CD4-positive, CD25-positive, alpha-beta regulatory T cell (primary cell): ENCODE measurements around the gene PPP6R2. TPM values are rescaled to one million over a fixed set of nuclear protein-coding genes. Genes with fewer than 3 reads are reported as not detected.

ENCODE experiments used
- ATAC-seq, 2 donors: fragments of 150-1000 bp; cut with Tn5 transposase; one replicate each; pipeline ENCODE4 v1.10.0; 2021; ENCODE audit warnings: low read depth in 2 of 2, moderate number of reproducible peaks in 2 of 2, moderate library complexity in 1 of 2
- DNase-seq, 3 donors: peaks; one replicate each; pipeline versions ENCODE4 v3.0.0 to v3.0.0-alpha.2; 2012 to 2022; ENCODE audit warnings: mixed read lengths in 1 of 3
- H3K27ac ChIP-seq: one replicate; pipeline ENCODE4 v1.7.0; 2013; ENCODE audit warnings: mild to moderate bottlenecking, low read length; ENCODE audit not compliant: insufficient read depth, poor library complexity, severe bottlenecking
- H3K27me3 ChIP-seq: one replicate; pipeline ENCODE4 v1.7.0; 2013; ENCODE audit warnings: low read length; ENCODE audit not compliant: control insufficient read depth, insufficient read depth
- H3K36me3 ChIP-seq: one replicate; pipeline ENCODE4 v1.7.0; 2013; ENCODE audit warnings: mild to moderate bottlenecking, low read length, moderate library complexity; ENCODE audit not compliant: control insufficient read depth, insufficient read depth
- H3K4me1 ChIP-seq: 2 replicates; pipeline ENCODE4 v1.7.0; 2013; ENCODE audit warnings: mild to moderate bottlenecking, low read length; ENCODE audit not compliant: insufficient read depth, control insufficient read depth, poor library complexity, severe bottlenecking
- H3K4me3 ChIP-seq: one replicate; pipeline ENCODE4 v1.7.0; 2013; ENCODE audit warnings: low read depth, mild to moderate bottlenecking, low read length, moderate library complexity
- H3K9me3 ChIP-seq, 2 experiments: 1 replicate in 1 of 2; 2 replicates in 1 of 2; pipeline ENCODE4 v1.7.0; 2013; ENCODE audit warnings: low read length in 2 of 2, mild to moderate bottlenecking in 1 of 2, moderate library complexity in 1 of 2; ENCODE audit not compliant: control insufficient read depth in 2 of 2
- H3K27ac Mint-ChIP-seq, 3 donors: one replicate each; pipeline ENCODE4 v1.8.0; 2020 to 2022; ENCODE audit warnings: mild to moderate bottlenecking in 3 of 3, mixed read lengths in 3 of 3, moderate library complexity in 2 of 3
- H3K27me3 Mint-ChIP-seq: one replicate; pipeline ENCODE4 v1.8.0; 2022; ENCODE audit warnings: mild to moderate bottlenecking, mixed read lengths
- H3K36me3 Mint-ChIP-seq: one replicate; pipeline ENCODE4 v1.8.0; 2020; ENCODE audit warnings: mixed read lengths
- H3K4me1 Mint-ChIP-seq, 4 donors: one replicate each; pipeline ENCODE4 v1.8.0; 2020 to 2022; ENCODE audit warnings: mixed read lengths in 4 of 4, mild to moderate bottlenecking in 1 of 4
- H3K4me3 Mint-ChIP-seq, 4 donors: one replicate each; pipeline ENCODE4 v1.8.0; 2020 to 2022; ENCODE audit warnings: mild to moderate bottlenecking in 4 of 4, mixed read lengths in 4 of 4, moderate library complexity in 3 of 4
- H3K9me3 Mint-ChIP-seq, 7 donors: one replicate each; pipeline ENCODE4 v1.8.0; 2020 to 2022; ENCODE audit warnings: mixed read lengths in 7 of 7, mild to moderate bottlenecking in 3 of 7, moderate library complexity in 2 of 7
- polyA plus RNA-seq, 4 donors: library from polyadenylated mRNA; unstranded; fragments of 300-500 nt; fragmentation: Illumina TruSeq; gene quantifications; one replicate each; pipeline ENCODE4 v1.2.3, GENCODE V29; 2021
- total RNA-seq: library from RNA; stranded (reverse); gene quantifications from one replicate; pipeline ENCODE4 v1.2.3, GENCODE V29; 2022

The PPP6R2 gene
- total and polyA plus RNA-seq, 5 donors from 2014 or later, result 15.9 to 85.7 (median 17.6) TPM

DNA sequence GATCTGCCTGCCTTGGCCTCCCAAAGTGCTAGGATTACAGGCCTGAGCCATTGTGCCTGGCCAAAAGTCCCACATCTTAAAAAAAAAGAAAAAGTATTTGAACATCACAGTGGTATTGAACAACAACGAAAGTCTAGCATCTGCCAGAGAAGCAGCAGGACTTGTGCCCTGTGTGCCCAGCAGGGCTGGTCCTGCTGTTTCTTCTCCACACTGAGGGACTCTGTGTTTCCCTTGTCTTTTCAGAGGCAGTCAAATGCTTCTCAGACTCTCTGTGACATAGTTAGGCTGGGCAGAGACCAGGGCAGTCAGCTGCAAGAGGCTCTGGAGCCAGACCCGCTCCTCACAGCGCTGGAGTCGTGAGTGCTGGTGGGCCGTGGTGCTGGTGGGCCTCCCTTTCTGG lies 75.5 kb downstream of the PPP6R2 start:
- Mint-ChIP-seq H3K36me3 (peaks cover 24% of the 10 kb centered on the region), H3K27ac (no peak overlapping the region), H3K4me3 (no peak overlapping the region), H3K4me1 (no peaks in the 10 kb centered on the region), H3K9me3 (no peaks in the 10 kb centered on the region), H3K27me3 (no peaks in the 10 kb centered on the region)
- ATAC-seq, result no peak
- no peaks in the 10 kb centered on the region for H3K9me3 ChIP-seq
- no peak overlapping the region for H3K4me3 ChIP-seq
- no peaks in the 10 kb centered on the region for H3K27me3 ChIP-seq
- peaks cover 94% of the 10 kb centered on the region for H3K36me3 ChIP-seq
- no peaks in the 10 kb centered on the region for H3K4me1 ChIP-seq
- H3K27ac ChIP-seq, result no peak overlapping the region
- no peak for DNase-seq

DNA sequence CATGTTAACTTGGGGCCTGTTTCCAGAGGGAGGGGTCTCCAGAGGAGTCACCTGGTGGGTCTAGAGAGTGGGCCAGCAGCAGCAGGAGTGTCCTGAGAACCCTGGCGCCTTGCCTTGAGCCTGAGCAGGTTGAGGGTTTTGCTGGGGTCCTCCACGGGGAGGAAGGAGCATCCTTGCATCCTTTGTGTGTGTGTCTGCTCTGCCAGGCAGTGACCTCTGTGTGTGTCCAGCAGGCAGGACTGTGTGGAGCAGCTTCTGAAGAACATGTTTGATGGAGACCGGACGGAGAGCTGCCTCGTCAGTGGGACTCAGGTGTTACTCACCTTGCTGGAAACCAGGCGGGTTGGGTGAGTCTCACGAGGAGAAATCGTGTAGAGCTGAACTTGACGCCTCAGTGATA lies 76.0 kb downstream of the PPP6R2 start:
- no peak overlapping the region for H3K4me3 ChIP-seq
- H3K4me1 ChIP-seq, result no peaks in the 10 kb centered on the region
- Mint-ChIP-seq H3K27me3 (no peaks in the 10 kb centered on the region), H3K4me1 (no peaks in the 10 kb centered on the region), H3K36me3 (peaks cover 24% of the 10 kb centered on the region), H3K9me3 (no peaks in the 10 kb centered on the region), H3K27ac (no peak overlapping the region), H3K4me3 (no peak overlapping the region)
- no peaks in the 10 kb centered on the region for H3K9me3 ChIP-seq
- peaks cover 94% of the 10 kb centered on the region for H3K36me3 ChIP-seq
- DNase-seq (no peak), ATAC-seq (no peak)
- H3K27me3 ChIP-seq, result no peaks in the 10 kb centered on the region
- no peak overlapping the region for H3K27ac ChIP-seq

GRCh38 chr22:50420015-50420414 lies 76.9 kb downstream of the PPP6R2 start:
- H3K36me3 Mint-ChIP-seq, result peaks cover 28% of the 10 kb centered on the region
- no peaks in the 10 kb centered on the region for H3K27me3 Mint-ChIP-seq
- ATAC-seq (no peak), DNase-seq (no peak)
- H3K4me1 ChIP-seq, result no peaks in the 10 kb centered on the region
- H3K36me3 ChIP-seq, result peaks cover 89% of the 10 kb centered on the region
- no peaks in the 10 kb centered on the region for H3K9me3 Mint-ChIP-seq
- H3K27ac ChIP-seq, result no peak overlapping the region
- H3K4me3 ChIP-seq, result no peak overlapping the region
- H3K9me3 ChIP-seq, result no peaks in the 10 kb centered on the region
- H3K27ac Mint-ChIP-seq, result peak overlapping the region in 1 of 3 donors; percentile 51
- no peak overlapping the region for H3K4me3 Mint-ChIP-seq
- peaks cover 0 to 3% (median 0%) of the 10 kb centered on the region in 4 donors for H3K4me1 Mint-ChIP-seq
- no peaks in the 10 kb centered on the region for H3K27me3 ChIP-seq

- no peaks in the 10 kb centered on the region for H3K27me3 ChIP-seq
- H3K4me1 ChIP-seq, result no peaks in the 10 kb centered on the region
- Mint-ChIP-seq H3K4me1 (peaks cover 0 to 5% (median under 1%) of the 10 kb centered on the region in 4 donors), H3K9me3 (no peaks in the 10 kb centered on the region), H3K4me3 (no peak overlapping the region), H3K27ac (no peak overlapping the region), H3K27me3 (no peaks in the 10 kb centered on the region), H3K36me3 (peaks cover 31% of the 10 kb centered on the region)
- H3K9me3 ChIP-seq, result no peaks in the 10 kb centered on the region
- H3K4me3 ChIP-seq, result no peak overlapping the region
- no peak overlapping the region for H3K27ac ChIP-seq
- ATAC-seq, result no peak
- DNase-seq, result no peak
- peaks cover 88% of the 10 kb centered on the region for H3K36me3 ChIP-seq
Measured at GRCh38 chr22:50420581-50420980, 77.5 kb downstream of the PPP6R2 start.

DNA sequence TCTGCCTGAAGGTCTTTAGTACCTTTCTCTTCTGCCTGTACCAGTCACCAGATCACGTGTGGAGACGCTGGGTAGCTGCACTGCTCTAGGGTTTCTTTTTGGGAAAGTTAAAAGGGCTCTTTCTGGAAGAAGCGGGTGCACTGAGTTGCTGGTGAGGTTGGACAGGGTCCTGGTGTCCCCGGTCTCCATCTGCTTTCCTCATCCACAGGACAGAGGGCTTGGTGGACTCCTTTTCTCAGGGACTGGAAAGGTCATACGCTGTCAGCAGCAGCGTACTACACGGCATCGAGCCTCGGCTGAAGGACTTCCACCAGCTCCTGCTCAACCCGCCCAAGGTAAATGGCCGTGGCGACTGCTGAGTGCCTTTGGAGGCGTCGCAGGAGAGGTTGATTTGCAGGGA lies 78.9 kb downstream of the PPP6R2 start:
- no peaks in the 10 kb centered on the region for H3K9me3 Mint-ChIP-seq
- no peak overlapping the region for H3K4me3 Mint-ChIP-seq
- H3K4me1 Mint-ChIP-seq, result peaks cover 0 to 5% (median under 1%) of the 10 kb centered on the region in 4 donors
- Histone ChIP-seq H3K36me3 (peaks cover 78% of the 10 kb centered on the region), H3K9me3 (no peaks in the 10 kb centered on the region), H3K4me3 (no peak overlapping the region), H3K4me1 (no peaks in the 10 kb centered on the region), H3K27me3 (no peaks in the 10 kb centered on the region), H3K27ac (no peak overlapping the region)
- no peaks in the 10 kb centered on the region for H3K27me3 Mint-ChIP-seq
- ATAC-seq (no peak), DNase-seq (no peak)
- H3K36me3 Mint-ChIP-seq, result peaks cover 32% of the 10 kb centered on the region
- H3K27ac Mint-ChIP-seq, result no peak overlapping the region

GRCh38 chr22:50422961-50423815 lies 80.1 kb downstream of the PPP6R2 start:
- H3K4me3 ChIP-seq, result no peak overlapping the region
- peaks cover 73% of the 10 kb centered on the region for H3K36me3 ChIP-seq
- DNase-seq, result no peak
- Mint-ChIP-seq H3K4me1 (peaks cover 0 to 5% (median under 1%) of the 10 kb centered on the region in 4 donors), H3K27ac (no peak overlapping the region), H3K9me3 (no peaks in the 10 kb centered on the region), H3K36me3 (peaks cover 30% of the 10 kb centered on the region), H3K4me3 (no peak overlapping the region), H3K27me3 (no peaks in the 10 kb centered on the region)
- H3K27ac ChIP-seq, result no peak overlapping the region
- no peaks in the 10 kb centered on the region for H3K9me3 ChIP-seq
- H3K4me1 ChIP-seq, result no peaks in the 10 kb centered on the region
- no peak for ATAC-seq
- no peaks in the 10 kb centered on the region for H3K27me3 ChIP-seq

GRCh38 chr22:50423956-50424355 lies 80.8 kb downstream of the PPP6R2 start:
- DNase-seq, result no peak
- Histone ChIP-seq H3K36me3 (peaks cover 72% of the 10 kb centered on the region), H3K27ac (no peak overlapping the region), H3K9me3 (no peaks in the 10 kb centered on the region), H3K27me3 (no peaks in the 10 kb centered on the region), H3K4me1 (no peaks in the 10 kb centered on the region), H3K4me3 (no peak overlapping the region)
- no peak overlapping the region for H3K27ac Mint-ChIP-seq
- peaks cover 0 to 5% (median under 1%) of the 10 kb centered on the region in 4 donors for H3K4me1 Mint-ChIP-seq
- no peak for ATAC-seq
- H3K27me3 Mint-ChIP-seq, result no peaks in the 10 kb centered on the region
- H3K36me3 Mint-ChIP-seq, result peaks cover 32% of the 10 kb centered on the region
- no peaks in the 10 kb centered on the region for H3K9me3 Mint-ChIP-seq
- H3K4me3 Mint-ChIP-seq, result no peak overlapping the region
